KMS-11 (cell line): ENCODE measurements around the gene PMPCA.

Experiments
- H2AFZ ChIP-seq: fragments of 200-600 bp; sonication (generic); 2 replicates; pipeline ENCODE4 v1.6.1; 2016; ENCODE audit warnings: antibody characterized with exemption, mixed run types, low read depth
- H3K27ac ChIP-seq: fragments of 200-600 bp; sonication (generic); 2 replicates; pipeline ENCODE4 v1.6.1; 2016; ENCODE audit warnings: mild to moderate bottlenecking, mixed run types
- H3K27me3 ChIP-seq: fragments of 200-600 bp; sonication (generic); 2 replicates; pipeline ENCODE4 v1.6.1; 2017; ENCODE audit warnings: mild to moderate bottlenecking, low read depth, mixed run types, moderate library complexity; ENCODE audit not compliant: insufficient read depth
- H3K36me3 ChIP-seq: fragments of 200-600 bp; sonication (generic); 2 replicates; pipeline ENCODE4 v1.6.1; 2017; ENCODE audit warnings: mild to moderate bottlenecking, mixed run types; ENCODE audit not compliant: insufficient read depth
- H3K4me1 ChIP-seq: fragments of 200-600 bp; sonication (generic); 2 replicates; pipeline ENCODE4 v1.6.1; 2016; ENCODE audit warnings: mild to moderate bottlenecking, low read depth, mixed run types; ENCODE audit not compliant: poor library complexity, severe bottlenecking
- H3K4me2 ChIP-seq: fragments of 200-600 bp; sonication (generic); 2 replicates; pipeline ENCODE4 v1.7.0; 2016; ENCODE audit warnings: mild to moderate bottlenecking, mixed run types
- H3K4me3 ChIP-seq: fragments of 200-600 bp; sonication (generic); IDR thresholded peaks from 2 replicates; pipeline ENCODE4 v1.6.1; 2017; ENCODE audit warnings: low read depth, low read length, mixed read lengths; ENCODE audit not compliant: insufficient read depth
- H3K79me2 ChIP-seq: fragments of 200-600 bp; sonication (generic); 2 replicates; pipeline ENCODE4 v1.6.1; 2016; ENCODE audit warnings: low read depth, mixed run types; ENCODE audit not compliant: insufficient read depth
- H3K9ac ChIP-seq: fragments of 200-600 bp; sonication (generic); 2 replicates; pipeline ENCODE4 v1.6.1; 2016; ENCODE audit warnings: mild to moderate bottlenecking, mixed run types
- H4K20me1 ChIP-seq: fragments of 200-600 bp; sonication (generic); 2 replicates; pipeline ENCODE4 v1.6.1; 2016; ENCODE audit warnings: mild to moderate bottlenecking, mixed run types; ENCODE audit not compliant: insufficient read depth
- TF ChIP-seq, protein P1 (sequence below): fragments of 200-600 bp; sonication (generic); conservative IDR thresholded peaks from 2 replicates; pipeline ENCODE4 v1.6.1; 2017; ENCODE audit warnings: low read depth, mild to moderate bottlenecking, antibody characterized with exemption, low read length, moderate library complexity, mixed read lengths

PMPCA gene

DNA sequence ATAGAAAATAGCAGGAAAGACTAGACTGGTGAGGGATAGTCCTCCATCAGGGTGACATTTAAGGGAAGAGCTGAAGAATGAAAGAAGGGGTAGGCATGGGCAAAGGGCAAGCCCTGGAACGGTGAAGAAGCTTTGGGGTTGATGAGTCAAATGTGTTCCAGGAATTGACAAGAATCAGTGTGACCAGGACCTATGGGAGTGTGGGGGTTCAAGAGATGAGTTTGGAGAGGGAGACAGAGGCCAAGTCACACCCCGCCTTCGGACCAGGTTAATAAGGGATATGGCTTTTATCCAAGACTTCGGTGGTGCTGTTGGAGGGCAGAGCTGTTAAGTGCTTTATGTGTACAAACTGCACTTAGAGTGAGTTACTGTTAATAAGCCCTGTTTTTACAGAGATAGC lies 920 bp downstream of the PMPCA start:
- TF ChIP-seq, protein P1, sequence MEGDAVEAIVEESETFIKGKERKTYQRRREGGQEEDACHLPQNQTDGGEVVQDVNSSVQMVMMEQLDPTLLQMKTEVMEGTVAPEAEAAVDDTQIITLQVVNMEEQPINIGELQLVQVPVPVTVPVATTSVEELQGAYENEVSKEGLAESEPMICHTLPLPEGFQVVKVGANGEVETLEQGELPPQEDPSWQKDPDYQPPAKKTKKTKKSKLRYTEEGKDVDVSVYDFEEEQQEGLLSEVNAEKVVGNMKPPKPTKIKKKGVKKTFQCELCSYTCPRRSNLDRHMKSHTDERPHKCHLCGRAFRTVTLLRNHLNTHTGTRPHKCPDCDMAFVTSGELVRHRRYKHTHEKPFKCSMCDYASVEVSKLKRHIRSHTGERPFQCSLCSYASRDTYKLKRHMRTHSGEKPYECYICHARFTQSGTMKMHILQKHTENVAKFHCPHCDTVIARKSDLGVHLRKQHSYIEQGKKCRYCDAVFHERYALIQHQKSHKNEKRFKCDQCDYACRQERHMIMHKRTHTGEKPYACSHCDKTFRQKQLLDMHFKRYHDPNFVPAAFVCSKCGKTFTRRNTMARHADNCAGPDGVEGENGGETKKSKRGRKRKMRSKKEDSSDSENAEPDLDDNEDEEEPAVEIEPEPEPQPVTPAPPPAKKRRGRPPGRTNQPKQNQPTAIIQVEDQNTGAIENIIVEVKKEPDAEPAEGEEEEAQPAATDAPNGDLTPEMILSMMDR: no peak
- Histone ChIP-seq H3K4me1 (peaks cover 33% of the 10 kb centered on the region), H3K9ac (peak overlapping the region; percentile 93), H3K4me2 (peak overlapping the region; percentile 98), H3K4me3 (no peak overlapping the region), H3K27ac (peak overlapping the region; percentile 67; the same call in 1 of the 2 replicates), H4K20me1 (peaks cover 4% of the 10 kb centered on the region; the same call in 1 of the 2 replicates), H2AFZ (no peak overlapping the region), H3K79me2 (peaks cover 52% of the 10 kb centered on the region), H3K36me3 (no peaks in the 10 kb centered on the region; the same call in 1 of the 2 replicates), H3K27me3 (no peaks in the 10 kb centered on the region)

DNA sequence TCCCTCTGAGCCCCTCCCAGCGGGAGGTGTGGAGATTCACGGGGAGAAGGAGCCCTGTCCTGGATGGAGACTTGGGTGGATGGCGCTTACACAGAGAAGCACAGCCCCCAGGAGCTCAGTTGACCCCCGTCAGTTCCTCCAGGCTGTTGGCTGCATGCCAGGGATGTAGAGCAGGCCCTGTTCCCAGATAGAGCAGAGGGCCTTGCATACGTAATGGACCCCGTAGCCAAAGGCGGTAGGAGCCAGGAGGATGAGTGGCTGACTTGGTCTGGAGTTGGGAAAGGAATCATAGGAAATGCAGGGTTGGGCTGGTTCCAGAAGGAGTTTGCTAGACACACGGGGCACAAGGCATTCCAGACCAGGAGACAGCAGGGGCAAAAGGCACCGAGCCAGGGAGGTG lies 2.5 kb downstream of the PMPCA start:
- peaks cover 23% of the 10 kb centered on the region for H3K4me1 ChIP-seq
- no peak overlapping the region for H2AFZ ChIP-seq
- H3K27ac ChIP-seq: no peak overlapping the region
- no peak overlapping the region for H3K4me2 ChIP-seq
- peaks cover 45% of the 10 kb centered on the region for H3K79me2 ChIP-seq
- no peaks in the 10 kb centered on the region for H3K27me3 ChIP-seq
- TF ChIP-seq, protein P1: no peak
- H3K4me3 ChIP-seq: no peak overlapping the region
- no peaks in the 10 kb centered on the region; the same call in 1 of the 2 replicates for H3K36me3 ChIP-seq
- H3K9ac ChIP-seq: no peak overlapping the region
- H4K20me1 ChIP-seq: peaks cover 4% of the 10 kb centered on the region; the same call in 1 of the 2 replicates

DNA sequence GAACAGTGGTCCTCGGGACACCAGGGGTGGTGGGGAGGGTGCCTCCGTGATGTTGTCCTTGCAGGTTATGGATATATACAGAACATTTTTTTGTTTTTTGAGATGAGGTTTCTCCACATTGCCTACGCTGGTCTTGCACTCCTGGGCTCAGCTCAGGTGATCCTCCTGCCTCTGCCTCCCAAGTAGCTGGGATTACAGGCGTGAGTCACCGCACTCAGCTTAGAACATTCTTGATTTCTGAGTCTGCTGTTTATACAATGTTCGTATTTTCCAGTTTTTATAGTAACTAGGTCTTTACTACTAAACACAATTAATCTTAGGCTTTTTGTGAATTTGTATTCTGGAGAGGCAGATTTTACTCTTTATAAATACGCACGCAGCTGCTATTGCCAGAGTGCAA lies 6.0 kb downstream of the PMPCA start:
- Histone ChIP-seq H3K4me3 (no peak overlapping the region), H2AFZ (no peak overlapping the region), H3K4me2 (no peak overlapping the region), H3K4me1 (peaks cover 12% of the 10 kb centered on the region), H3K36me3 (no peaks in the 10 kb centered on the region; the same call in 1 of the 2 replicates), H4K20me1 (no peaks in the 10 kb centered on the region; the same call in 1 of the 2 replicates), H3K79me2 (peaks cover 18% of the 10 kb centered on the region), H3K9ac (no peak overlapping the region), H3K27ac (no peak overlapping the region), H3K27me3 (no peaks in the 10 kb centered on the region)
- TF ChIP-seq, protein P1: no peak

DNA sequence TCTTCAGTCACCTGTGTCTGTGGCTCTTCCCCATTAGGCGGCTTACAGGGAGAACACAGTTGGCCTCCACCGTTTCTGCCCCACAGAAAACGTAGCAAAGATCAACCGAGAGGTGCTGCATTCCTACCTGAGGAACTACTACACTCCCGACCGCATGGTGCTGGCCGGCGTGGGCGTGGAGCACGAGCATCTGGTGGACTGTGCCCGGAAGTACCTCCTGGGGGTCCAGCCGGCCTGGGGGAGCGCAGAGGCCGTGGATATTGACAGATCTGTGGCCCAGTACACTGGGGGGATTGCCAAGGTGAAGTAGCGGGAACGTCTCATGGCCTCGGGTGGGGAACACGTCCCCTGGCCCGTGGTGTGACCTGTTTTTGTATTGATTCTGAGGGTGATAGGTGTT lies 6.5 kb downstream of the PMPCA start:
- H2AFZ ChIP-seq: no peak overlapping the region
- H3K4me2 ChIP-seq: no peak overlapping the region
- peaks cover 13% of the 10 kb centered on the region for H3K79me2 ChIP-seq
- H3K27ac ChIP-seq: no peak overlapping the region
- H3K4me1 ChIP-seq: peaks cover 8% of the 10 kb centered on the region
- no peaks in the 10 kb centered on the region; the same call in 1 of the 2 replicates for H3K36me3 ChIP-seq
- TF ChIP-seq, protein P1: no peak
- H3K4me3 ChIP-seq: no peak overlapping the region
- no peaks in the 10 kb centered on the region; the same call in 1 of the 2 replicates for H4K20me1 ChIP-seq
- H3K27me3 ChIP-seq: no peaks in the 10 kb centered on the region
- H3K9ac ChIP-seq: no peak overlapping the region
